HEK293 (cell line): ENCODE data around the gene MDP1.
"Not testable (repeated sequence)": the region's sequence is repeated elsewhere in the genome, so short reads cannot be mapped to it uniquely, and the experiment has no call there.

Experiments
- CTCF ChIA-PET: fragments of 350-600 bp; formaldehyde crosslinking; extraction: SDS; loops from one replicate; lab custom pipeline; 2021; ENCODE audit warnings: antibody characterized with exemption; lab: Yijun Ruan, JAX
- POLR2A ChIA-PET: fragments of 300-600 bp; formaldehyde crosslinking; extraction: SDS; loops from one replicate; lab custom pipeline; 2020; ENCODE audit warnings: antibody characterized with exemption, inconsistent platforms; lab: Yijun Ruan, JAX
- H3K27ac ChIP-seq: fragments of 200-500 bp; sonication (Bioruptor generic); 2 replicates; pipeline ENCODE4 v1.5.1; 2014; ENCODE audit warnings: low read depth, low read length, control low read depth, inconsistent platforms; ENCODE audit errors: extremely low read depth
- H3K36me3 ChIP-seq, 2 experiments: fragments of 200-500 bp in 1 of 2; sonication (Bioruptor generic) in 1 of 2; 1 replicate in 1 of 2; 2 replicates in 1 of 2; pipeline ENCODE4 v1.5.1; 2014 to 2017; ENCODE audit warnings: inconsistent platforms in 2 of 2, low read length in 2 of 2; ENCODE audit not compliant: control insufficient read depth in 2 of 2, insufficient read depth in 1 of 2
- H3K4me1 ChIP-seq: fragments of 200-500 bp; sonication (Bioruptor generic); 2 replicates; pipeline ENCODE4 v1.5.1; 2014; ENCODE audit warnings: mild to moderate bottlenecking, low read length, inconsistent platforms; ENCODE audit not compliant: control insufficient read depth, insufficient read depth
- H3K4me3 ChIP-seq: 2 replicates; pipeline ENCODE4 v1.5.1; 2011; ENCODE audit warnings: low read depth, mild to moderate bottlenecking, control low read depth, low read length, moderate library complexity
- H3K9me3 ChIP-seq: fragments of 200-500 bp; sonication (Bioruptor generic); 2 replicates; pipeline ENCODE4 v1.5.1; 2014; ENCODE audit warnings: low read depth, low read length, inconsistent platforms; ENCODE audit not compliant: control insufficient read depth, insufficient read depth
- GLI4 ChIP-seq: fragments of 450-650 bp; formaldehyde crosslinking; IDR thresholded peaks from 2 replicates; pipeline ENCODE4 v1.5.1; 2016; ENCODE audit warnings: missing biosample characterization, missing genetic modification characterization
- KLF9 ChIP-seq: fragments of 450-650 bp; formaldehyde crosslinking; IDR thresholded peaks from 2 replicates; pipeline ENCODE4 v1.5.1; 2016; ENCODE audit warnings: missing biosample characterization, missing genetic modification characterization, low read depth
- TRIM28 ChIP-seq: IDR thresholded peaks from 2 replicates; pipeline ENCODE4 v1.6.1; 2011; ENCODE audit warnings: low read length, control low read depth, borderline replicate concordance
- ZNF169 ChIP-seq: fragments of 450-650 bp; formaldehyde crosslinking; IDR thresholded peaks from 2 replicates; pipeline ENCODE4 v1.5.1; 2016; ENCODE audit warnings: missing biosample characterization, missing genetic modification characterization
- ZNF174 ChIP-seq: fragments of 450-650 bp; formaldehyde crosslinking; IDR thresholded peaks from 2 replicates; pipeline ENCODE4 v1.5.0; 2017; ENCODE audit warnings: missing biosample characterization, mild to moderate bottlenecking, missing genetic modification characterization
- ZNF184 ChIP-seq: fragments of 450-650 bp; IDR thresholded peaks from 2 replicates; pipeline ENCODE4 v1.5.1; 2018; ENCODE audit warnings: missing biosample characterization, mild to moderate bottlenecking, missing genetic modification characterization
- ZNF221 ChIP-seq: fragments of 450-650 bp; formaldehyde crosslinking; IDR thresholded peaks from 2 replicates; pipeline ENCODE4 v1.5.1; 2017; ENCODE audit warnings: missing biosample characterization, missing genetic modification characterization, borderline replicate concordance
- ZNF311 ChIP-seq: fragments of 450-650 bp; formaldehyde crosslinking; IDR thresholded peaks from 2 replicates; pipeline ENCODE4 v1.5.1; 2017; ENCODE audit warnings: missing biosample characterization, missing genetic modification characterization, borderline replicate concordance
- ZNF341 ChIP-seq: fragments of 450-650 bp; formaldehyde crosslinking; IDR thresholded peaks from 2 replicates; pipeline ENCODE4; 2016; ENCODE audit warnings: low read depth, missing biosample characterization, missing genetic modification characterization
- ZNF433 ChIP-seq: fragments of 450-650 bp; formaldehyde crosslinking; IDR thresholded peaks from 2 replicates; pipeline ENCODE4 v1.5.1; 2016; ENCODE audit warnings: missing biosample characterization, missing genetic modification characterization, low read depth
- ZNF48 ChIP-seq: fragments of 450-650 bp; formaldehyde crosslinking; IDR thresholded peaks from 2 replicates; pipeline ENCODE4 v1.5.1; 2016; ENCODE audit warnings: missing biosample characterization, missing genetic modification characterization
- ZNF510 ChIP-seq: fragments of 450-650 bp; formaldehyde crosslinking; IDR thresholded peaks from 2 replicates; pipeline ENCODE4 v1.5.1; 2018; ENCODE audit warnings: mild to moderate bottlenecking, missing genetic modification characterization, missing biosample characterization; ENCODE audit not compliant: insufficient replicate concordance
- ZNF549 ChIP-seq: fragments of 450-650 bp; IDR thresholded peaks from 2 replicates; pipeline ENCODE4 v1.5.1; 2018; ENCODE audit warnings: missing biosample characterization, missing genetic modification characterization, mild to moderate bottlenecking, inconsistent platforms, moderate library complexity
- ZNF623 ChIP-seq: fragments of 450-650 bp; formaldehyde crosslinking; IDR thresholded peaks from 2 replicates; pipeline ENCODE4 v1.5.1; 2016; ENCODE audit warnings: missing biosample characterization, missing genetic modification characterization
- ZNF626 ChIP-seq: fragments of 450-650 bp; sonication (Bioruptor Pico); formaldehyde crosslinking; IDR thresholded peaks from 2 replicates; pipeline ENCODE4 v1.5.1; 2018; ENCODE audit warnings: missing biosample characterization, missing genetic modification characterization, inconsistent platforms
- TF ChIP-seq, protein P1 (sequence below): fragments of 450-650 bp; formaldehyde crosslinking; conservative IDR thresholded peaks from 2 replicates; pipeline ENCODE4 v1.5.1; 2016; ENCODE audit warnings: low read depth, missing biosample characterization, missing genetic modification characterization
- TF ChIP-seq, protein P2 (sequence below): fragments of 450-650 bp; formaldehyde crosslinking; IDR thresholded peaks from 2 replicates; pipeline ENCODE4 v1.5.1; 2016; ENCODE audit warnings: missing biosample characterization, missing genetic modification characterization
- TF ChIP-seq, protein P3 (sequence below): fragments of 450-650 bp; formaldehyde crosslinking; IDR thresholded peaks from 2 replicates; pipeline ENCODE4 v1.5.1; 2016; ENCODE audit warnings: missing biosample characterization, missing genetic modification characterization, borderline replicate concordance

Gene MDP1

DNA sequence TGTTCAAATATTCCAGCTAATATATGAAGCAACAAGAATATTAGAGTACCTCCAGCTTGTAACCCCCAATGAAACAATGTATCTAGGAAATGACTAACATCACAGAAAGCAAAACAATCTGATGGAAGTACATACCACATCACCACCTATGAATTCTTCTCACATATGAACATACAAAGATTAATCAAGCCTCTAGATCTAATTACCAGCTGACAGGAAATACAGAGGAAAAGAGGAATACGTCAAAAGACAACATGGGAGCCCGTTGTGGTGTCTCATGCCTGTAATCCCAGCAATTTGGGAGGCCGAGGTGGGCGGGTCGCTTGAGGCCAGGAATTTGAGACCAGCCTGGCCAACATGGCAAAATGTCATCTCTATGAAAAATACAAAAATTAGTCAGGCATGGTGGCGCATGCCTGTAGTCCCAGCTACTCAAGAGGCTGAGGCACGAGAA, 8.8 kb upstream of the MDP1 start (continued):
- TF ChIP-seq, protein P1, sequence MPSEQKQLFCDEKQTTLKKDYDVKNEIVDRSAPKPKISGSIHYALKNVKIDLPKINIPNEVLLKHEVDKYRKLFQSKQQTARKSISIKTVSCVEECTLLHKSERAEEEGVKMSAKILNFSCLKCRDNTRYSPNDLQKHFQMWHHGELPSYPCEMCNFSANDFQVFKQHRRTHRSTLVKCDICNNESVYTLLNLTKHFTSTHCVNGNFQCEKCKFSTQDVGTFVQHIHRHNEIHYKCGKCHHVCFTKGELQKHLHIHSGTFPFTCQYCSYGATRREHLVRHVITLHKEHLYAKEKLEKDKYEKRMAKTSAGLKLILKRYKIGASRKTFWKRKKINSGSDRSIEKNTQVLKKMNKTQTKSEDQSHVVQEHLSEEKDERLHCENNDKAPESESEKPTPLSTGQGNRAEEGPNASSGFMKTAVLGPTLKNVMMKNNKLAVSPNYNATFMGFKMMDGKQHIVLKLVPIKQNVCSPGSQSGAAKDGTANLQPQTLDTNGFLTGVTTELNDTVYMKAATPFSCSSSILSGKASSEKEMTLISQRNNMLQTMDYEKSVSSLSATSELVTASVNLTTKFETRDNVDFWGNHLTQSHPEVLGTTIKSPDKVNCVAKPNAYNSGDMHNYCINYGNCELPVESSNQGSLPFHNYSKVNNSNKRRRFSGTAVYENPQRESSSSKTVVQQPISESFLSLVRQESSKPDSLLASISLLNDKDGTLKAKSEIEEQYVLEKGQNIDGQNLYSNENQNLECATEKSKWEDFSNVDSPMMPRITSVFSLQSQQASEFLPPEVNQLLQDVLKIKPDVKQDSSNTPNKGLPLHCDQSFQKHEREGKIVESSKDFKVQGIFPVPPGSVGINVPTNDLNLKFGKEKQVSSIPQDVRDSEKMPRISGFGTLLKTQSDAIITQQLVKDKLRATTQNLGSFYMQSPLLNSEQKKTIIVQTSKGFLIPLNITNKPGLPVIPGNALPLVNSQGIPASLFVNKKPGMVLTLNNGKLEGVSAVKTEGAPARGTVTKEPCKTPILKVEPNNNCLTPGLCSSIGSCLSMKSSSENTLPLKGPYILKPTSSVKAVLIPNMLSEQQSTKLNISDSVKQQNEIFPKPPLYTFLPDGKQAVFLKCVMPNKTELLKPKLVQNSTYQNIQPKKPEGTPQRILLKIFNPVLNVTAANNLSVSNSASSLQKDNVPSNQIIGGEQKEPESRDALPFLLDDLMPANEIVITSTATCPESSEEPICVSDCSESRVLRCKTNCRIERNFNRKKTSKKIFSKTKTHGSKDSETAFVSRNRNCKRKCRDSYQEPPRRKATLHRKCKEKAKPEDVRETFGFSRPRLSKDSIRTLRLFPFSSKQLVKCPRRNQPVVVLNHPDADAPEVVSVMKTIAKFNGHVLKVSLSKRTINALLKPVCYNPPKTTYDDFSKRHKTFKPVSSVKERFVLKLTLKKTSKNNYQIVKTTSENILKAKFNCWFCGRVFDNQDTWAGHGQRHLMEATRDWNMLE (tag by site-specific recombination) = no peak
- no peak for TF ChIP-seq ZNF169
- TF ChIP-seq TRIM28 = no peak

DNA sequence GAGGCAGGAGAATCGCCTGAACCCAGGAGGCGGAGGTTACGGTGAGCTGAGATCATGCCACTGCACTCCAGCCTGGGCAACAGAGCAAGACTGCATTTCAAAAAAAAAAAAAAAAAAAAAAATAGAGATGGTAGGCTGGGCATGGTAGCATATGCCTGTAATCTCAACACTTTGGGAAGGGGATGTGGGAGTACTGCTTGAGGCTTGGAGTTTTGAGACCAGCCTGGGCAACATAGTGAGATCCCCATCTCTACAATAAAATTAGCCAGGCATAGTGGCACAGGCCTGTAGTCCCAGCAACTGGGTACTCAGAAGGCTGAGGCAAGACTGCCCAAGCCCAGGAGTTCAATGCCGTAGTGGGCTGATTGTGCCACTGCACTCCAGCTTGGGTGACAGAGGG, 7.1 kb upstream of the MDP1 start:
- peaks cover 17 to 18% of the 10 kb centered on the region in 2 experiments for H3K36me3 ChIP-seq
- H3K4me3 ChIP-seq, H3K9me3 ChIP-seq, POLR2A ChIA-PET, H3K27ac ChIP-seq, H3K4me1 ChIP-seq: not testable (repeated sequence)
- CTCF ChIA-PET = interaction anchor here (0.7 kb wide), 1 partner anchor 9 kb away, joined by 3 read pairs; the partner anchor contains the start of gene CHMP4A

DNA sequence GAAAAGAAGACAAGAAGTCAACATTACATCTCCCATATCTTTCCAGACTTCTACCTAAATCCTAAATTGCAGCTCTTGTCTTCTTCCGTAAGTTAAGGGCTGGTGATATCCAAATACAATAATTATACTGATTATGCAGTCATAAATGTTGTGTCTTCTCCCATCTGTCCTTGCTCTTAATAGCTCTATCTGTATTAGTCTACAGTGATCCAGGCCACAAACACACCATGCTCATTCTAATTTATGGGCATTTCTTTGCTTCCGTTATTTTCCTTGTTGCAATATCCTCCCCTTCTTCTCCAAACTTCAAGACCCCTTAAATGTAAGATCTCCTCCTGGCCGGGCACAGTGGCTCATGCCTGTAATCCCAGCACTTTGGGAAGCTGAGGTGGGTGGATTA, 3.7 kb upstream of the MDP1 start:
- TF ChIP-seq ZNF184 (no peak), ZNF626 (tag by site-specific recombination) (no peak), ZNF433 (tag by site-specific recombination) (no peak), ZNF221 (no peak), ZNF311 (tag by site-specific recombination) (no peak), ZNF549 (tag by site-specific recombination) (no peak), GLI4 (tag by site-specific recombination) (no peak)
- TF ChIP-seq, protein P2, sequence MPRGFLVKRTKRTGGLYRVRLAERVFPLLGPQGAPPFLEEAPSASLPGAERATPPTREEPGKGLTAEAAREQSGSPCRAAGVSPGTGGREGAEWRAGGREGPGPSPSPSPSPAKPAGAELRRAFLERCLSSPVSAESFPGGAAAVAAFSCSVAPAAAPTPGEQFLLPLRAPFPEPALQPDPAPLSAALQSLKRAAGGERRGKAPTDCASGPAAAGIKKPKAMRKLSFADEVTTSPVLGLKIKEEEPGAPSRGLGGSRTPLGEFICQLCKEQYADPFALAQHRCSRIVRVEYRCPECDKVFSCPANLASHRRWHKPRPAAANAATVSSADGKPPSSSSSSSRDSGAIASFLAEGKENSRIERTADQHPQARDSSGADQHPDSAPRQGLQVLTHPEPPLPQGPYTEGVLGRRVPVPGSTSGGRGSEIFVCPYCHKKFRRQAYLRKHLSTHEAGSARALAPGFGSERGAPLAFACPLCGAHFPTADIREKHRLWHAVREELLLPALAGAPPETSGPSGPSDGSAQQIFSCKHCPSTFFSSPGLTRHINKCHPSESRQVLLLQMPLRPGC (tag by site-specific recombination) = no peak
- H3K4me1 ChIP-seq = no peaks in the 10 kb centered on the region
- H3K4me3 ChIP-seq = no peak overlapping the region
- ChIA-PET CTCF (interaction anchor here (0.5 to 1.1 kb wide), 4 partner anchors 77 to 212 kb away, joined by 3 to 4 read pairs (median 3); no protein-coding TSS in a partner anchor), POLR2A (interaction anchor here (0.6 to 1.5 kb wide), 4 partner anchors 23 to 52 kb away, joined by 3 to 11 read pairs (median 6); partner anchors contain the start of genes RABGGTA, TINF2 and TM9SF1)
- H3K36me3 ChIP-seq = peaks cover 6 to 14% of the 10 kb centered on the region in 2 experiments; a peak in 2 of 3 replicates
- no peaks in the 10 kb centered on the region for H3K9me3 ChIP-seq
- H3K27ac ChIP-seq = no peak overlapping the region

DNA sequence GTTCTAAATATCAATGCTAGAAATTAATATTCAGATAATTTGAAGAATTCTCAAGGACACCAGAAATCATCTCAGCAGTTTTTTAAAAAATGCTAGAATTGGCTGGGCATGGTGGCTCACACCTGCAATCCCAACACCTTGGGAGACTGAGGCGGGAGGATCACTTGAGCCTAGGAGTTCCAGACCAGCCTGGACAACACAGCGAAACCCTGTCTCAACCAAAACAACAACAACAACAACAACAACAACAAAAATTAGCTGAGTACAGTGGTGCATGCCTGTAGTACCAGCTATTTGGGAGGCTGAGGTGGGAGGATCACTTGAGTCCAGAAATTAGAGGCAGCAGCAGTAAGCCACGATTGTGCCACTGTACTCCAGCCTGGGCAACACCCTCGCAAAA, 3.2 kb upstream of the MDP1 start:
- H3K27ac ChIP-seq = no peak overlapping the region
- ChIA-PET POLR2A (interaction anchor here (0.6 to 0.7 kb wide), 2 partner anchors 23 to 52 kb away, joined by 8 to 11 read pairs; partner anchors contain the start of genes RABGGTA and TINF2), CTCF (interaction anchor here (0.9 to 1.1 kb wide), 2 partner anchors 78 to 89 kb away, joined by 3 to 4 read pairs; no protein-coding TSS in a partner anchor)
- H3K36me3 ChIP-seq = peaks cover 3 to 17% of the 10 kb centered on the region in 2 experiments; a peak in 2 of 3 replicates
- no peaks in the 10 kb centered on the region for H3K4me1 ChIP-seq
- no peaks in the 10 kb centered on the region for H3K9me3 ChIP-seq
- H3K4me3 ChIP-seq = no peak overlapping the region
- no peak for TF ChIP-seq ZNF174 (tag by site-specific recombination)
- TF ChIP-seq ZNF623 (tag by site-specific recombination) = no peak
- TF ChIP-seq, protein P3, sequence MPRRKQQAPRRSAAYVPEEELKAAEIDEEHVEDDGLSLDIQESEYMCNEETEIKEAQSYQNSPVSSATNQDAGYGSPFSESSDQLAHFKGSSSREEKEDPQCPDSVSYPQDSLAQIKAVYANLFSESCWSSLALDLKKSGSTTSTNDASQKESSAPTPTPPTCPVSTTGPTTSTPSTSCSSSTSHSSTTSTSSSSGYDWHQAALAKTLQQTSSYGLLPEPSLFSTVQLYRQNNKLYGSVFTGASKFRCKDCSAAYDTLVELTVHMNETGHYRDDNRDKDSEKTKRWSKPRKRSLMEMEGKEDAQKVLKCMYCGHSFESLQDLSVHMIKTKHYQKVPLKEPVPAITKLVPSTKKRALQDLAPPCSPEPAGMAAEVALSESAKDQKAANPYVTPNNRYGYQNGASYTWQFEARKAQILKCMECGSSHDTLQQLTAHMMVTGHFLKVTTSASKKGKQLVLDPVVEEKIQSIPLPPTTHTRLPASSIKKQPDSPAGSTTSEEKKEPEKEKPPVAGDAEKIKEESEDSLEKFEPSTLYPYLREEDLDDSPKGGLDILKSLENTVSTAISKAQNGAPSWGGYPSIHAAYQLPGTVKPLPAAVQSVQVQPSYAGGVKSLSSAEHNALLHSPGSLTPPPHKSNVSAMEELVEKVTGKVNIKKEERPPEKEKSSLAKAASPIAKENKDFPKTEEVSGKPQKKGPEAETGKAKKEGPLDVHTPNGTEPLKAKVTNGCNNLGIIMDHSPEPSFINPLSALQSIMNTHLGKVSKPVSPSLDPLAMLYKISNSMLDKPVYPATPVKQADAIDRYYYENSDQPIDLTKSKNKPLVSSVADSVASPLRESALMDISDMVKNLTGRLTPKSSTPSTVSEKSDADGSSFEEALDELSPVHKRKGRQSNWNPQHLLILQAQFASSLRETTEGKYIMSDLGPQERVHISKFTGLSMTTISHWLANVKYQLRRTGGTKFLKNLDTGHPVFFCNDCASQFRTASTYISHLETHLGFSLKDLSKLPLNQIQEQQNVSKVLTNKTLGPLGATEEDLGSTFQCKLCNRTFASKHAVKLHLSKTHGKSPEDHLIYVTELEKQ (tag by site-specific recombination) = no peak
- TF ChIP-seq KLF9 (tag by site-specific recombination) = no peak
- TF ChIP-seq ZNF510 (tag by site-specific recombination) = no peak
- TF ChIP-seq ZNF341 (tag by site-specific recombination) = no peak
- TF ChIP-seq ZNF48 (tag by site-specific recombination) = no peak
